Activated naive CD4-positive, alpha-beta T cell treated with anti-CD3 and anti-CD28 coated beads, Interleukin-2, amount 50 U/mL, for 72 hours (primary cell): ENCODE results near the gene RTN4R. TPM values are rescaled to one million over a fixed set of nuclear protein-coding genes. Genes with fewer than 3 reads are reported as not detected.
"Not testable (repeated sequence)": the region's sequence is repeated elsewhere in the genome, so short reads cannot be mapped to it uniquely, and the experiment has no call there.

ENCODE experiments used
- ATAC-seq, 2 donors: fragments of 150-1000 bp; cut with Tn5 transposase; 2 replicates each; pipeline ENCODE4 v1.10.0; 2021; ENCODE audit warnings: mild to moderate bottlenecking in 2 of 2, moderate library complexity in 2 of 2
- DNase-seq, 2 donors: peaks; one replicate each; pipeline ENCODE4 v3.0.0; 2021 to 2022; ENCODE audit warnings: low spot score in 2 of 2
- H3K27ac Mint-ChIP-seq, 2 donors: one replicate each; pipeline ENCODE4 v1.8.0; 2022; ENCODE audit warnings: mild to moderate bottlenecking in 2 of 2, mixed read lengths in 2 of 2
- H3K36me3 Mint-ChIP-seq, 2 donors: one replicate each; pipeline ENCODE4 v1.8.0; 2022; ENCODE audit warnings: mixed read lengths in 2 of 2
- H3K9me3 Mint-ChIP-seq, 2 donors: one replicate each; pipeline ENCODE4 v1.8.0; 2022; ENCODE audit warnings: mixed read lengths in 2 of 2
- total RNA-seq, 2 donors: library from RNA; stranded (reverse); gene quantifications; one replicate each; pipeline ENCODE4 v1.2.3, GENCODE V29; 2022

The RTN4R gene
- total RNA-seq, 2 donors from 2014 or later, result 1.1 to 2.2 TPM

DNA sequence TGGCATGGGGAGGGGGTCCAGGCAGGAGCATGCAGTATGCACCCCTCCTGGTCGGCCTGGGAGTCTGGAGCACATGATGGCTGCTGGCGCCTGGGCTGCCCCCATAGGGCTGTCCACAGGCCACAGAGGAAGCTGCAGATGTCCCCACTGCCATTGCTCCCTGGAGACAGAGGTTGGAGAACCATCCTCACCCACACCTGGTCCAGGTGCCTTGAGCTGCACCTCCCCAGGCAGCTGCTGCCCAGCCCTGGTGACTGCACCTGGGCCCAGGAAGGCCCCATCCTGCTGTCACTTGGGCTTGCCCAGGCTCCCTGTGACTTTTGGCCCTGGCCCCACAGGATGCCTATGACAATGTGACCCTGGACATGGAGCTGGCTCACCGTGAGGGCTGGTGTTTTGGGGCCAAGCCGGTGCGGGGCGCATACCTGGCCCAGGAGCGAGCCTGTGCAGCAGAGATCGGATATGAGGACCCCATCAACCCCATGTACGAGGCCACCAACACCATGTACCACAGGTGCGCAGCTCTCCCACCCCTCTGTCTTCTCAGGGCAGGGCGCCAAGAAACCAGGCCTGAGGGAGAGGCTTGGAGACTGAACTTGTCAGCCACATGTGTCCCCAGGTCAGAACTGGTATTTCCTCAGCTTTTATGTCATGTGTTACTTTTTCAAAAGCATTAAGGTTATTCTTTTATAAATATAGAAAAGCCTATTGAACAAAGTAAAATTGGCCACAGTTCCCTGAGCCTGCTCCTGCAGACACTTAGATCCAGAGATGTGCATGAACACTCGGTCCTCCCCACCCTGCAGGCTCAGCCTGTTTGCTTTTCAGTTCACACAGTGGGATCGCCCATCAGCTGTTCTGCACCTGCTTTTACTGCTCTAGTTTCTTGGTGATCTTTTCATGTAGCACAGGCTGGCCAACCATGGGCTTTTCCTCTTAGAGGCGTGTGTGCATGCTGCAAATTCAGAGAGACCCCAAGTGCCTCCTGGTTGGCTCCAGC is 39.6 kb upstream of the RTN4R start:
- ATAC-seq, DNase-seq, H3K27ac Mint-ChIP-seq, H3K36me3 Mint-ChIP-seq, H3K9me3 Mint-ChIP-seq: not testable (repeated sequence)

DNA sequence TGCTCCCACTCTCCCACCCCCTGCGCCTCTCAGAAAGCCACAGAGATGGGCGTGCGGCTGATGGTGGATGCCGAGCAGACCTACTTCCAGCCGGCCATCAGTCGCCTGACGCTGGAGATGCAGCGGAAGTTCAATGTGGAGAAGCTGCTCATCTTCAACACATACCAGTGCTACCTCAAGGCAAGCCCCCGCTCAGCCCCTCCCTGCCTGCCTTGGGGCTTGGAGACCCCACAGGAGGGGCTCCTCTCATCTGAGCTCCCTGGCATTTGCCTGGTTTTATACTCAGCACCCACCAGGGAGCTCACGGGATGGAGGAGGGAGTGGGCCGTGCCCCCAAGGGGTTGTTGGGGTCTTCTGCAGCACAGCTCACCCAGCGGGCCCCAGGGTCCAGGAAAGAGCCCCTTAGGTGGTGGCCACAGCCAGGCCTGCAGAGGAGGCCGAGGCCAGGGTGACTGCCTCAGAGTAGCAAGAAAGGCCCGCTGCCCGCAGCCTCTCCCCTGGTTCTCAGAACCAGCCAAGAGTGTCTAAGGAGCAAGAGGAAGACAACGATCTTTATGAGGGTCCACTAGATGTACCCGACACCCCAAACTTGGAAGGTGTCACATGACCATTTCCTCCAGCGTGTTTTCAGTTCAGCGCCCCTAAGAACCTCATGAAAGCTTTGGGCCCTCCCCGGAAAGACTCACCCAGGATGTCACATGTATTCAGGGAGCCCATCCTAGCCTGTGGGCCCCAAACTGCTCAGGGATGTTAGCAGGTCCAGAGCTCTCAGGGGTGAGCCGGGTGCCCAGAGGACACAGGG is 38.7 kb upstream of the RTN4R start:
- not testable (repeated sequence) for H3K9me3 Mint-ChIP-seq, H3K27ac Mint-ChIP-seq, DNase-seq, H3K36me3 Mint-ChIP-seq
- peak in 1 of 2 donors; percentile 19 for ATAC-seq

- DNase-seq (no peak), ATAC-seq (no peak)
- Mint-ChIP-seq H3K27ac (no peak overlapping the region), H3K36me3 (no peaks in the 10 kb centered on the region), H3K9me3 (no peaks in the 10 kb centered on the region)
These were observed 38.0 kb upstream of the RTN4R start for GRCh38 chr22:20305894-20306645.

DNA sequence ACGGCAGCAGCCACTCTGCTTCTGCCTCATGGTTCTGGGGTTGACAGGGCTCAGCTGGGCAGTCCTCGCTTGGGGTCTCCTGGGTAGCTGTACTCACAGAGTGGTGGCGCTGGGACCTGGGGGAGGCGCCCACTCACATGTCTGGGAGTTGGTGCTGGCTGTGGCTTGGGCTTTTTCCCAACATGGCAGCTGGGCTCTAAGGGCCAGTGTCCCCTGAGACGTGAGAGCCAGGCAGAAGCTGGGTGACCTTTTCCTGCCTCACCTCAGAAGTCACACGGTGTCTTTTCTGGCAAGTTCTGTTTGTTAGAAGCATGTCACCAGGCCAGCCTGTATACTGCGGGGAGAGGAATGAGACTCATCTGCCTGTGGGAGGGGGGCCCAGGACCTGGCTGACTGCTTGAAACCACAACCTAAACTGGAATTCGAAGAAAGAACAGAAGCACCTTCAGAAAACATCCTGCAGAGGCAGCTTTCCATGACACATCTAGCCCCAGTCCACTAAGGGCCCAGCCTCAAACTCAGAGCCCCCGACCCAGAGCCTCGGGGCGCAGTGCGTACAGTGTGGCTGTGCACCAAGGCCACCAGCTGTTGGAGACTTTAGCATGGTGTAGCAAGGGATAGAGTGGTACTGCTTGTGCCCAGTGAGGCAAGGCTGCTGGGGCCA is 37.2 kb upstream of the RTN4R start:
- ATAC-seq, DNase-seq, H3K9me3 Mint-ChIP-seq, H3K36me3 Mint-ChIP-seq, H3K27ac Mint-ChIP-seq: not testable (repeated sequence)

- no peaks in the 10 kb centered on the region for H3K36me3 Mint-ChIP-seq
- no peaks in the 10 kb centered on the region for H3K9me3 Mint-ChIP-seq
- no peak for ATAC-seq
- no peak overlapping the region for H3K27ac Mint-ChIP-seq
- no peak for DNase-seq
These were observed 36.5 kb upstream of the RTN4R start for GRCh38 chr22:20304646-20305045.

DNA sequence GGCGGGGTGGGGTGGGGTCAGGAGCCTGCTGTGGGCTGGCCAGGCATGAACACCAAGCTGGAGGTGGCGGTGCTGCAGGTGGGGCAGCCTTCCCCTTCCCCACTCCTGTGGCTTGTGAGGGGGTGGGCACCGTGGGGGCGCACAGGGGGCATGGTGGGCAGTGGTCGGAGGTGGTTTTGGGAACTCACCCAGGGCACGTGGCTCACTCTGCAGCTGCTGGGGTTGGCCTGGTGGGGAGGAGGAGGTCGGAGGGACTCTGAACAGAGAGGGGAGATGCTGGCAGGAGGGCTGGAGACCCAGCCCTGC is 35.1 kb upstream of the RTN4R start:
- DNase-seq, H3K36me3 Mint-ChIP-seq, H3K27ac Mint-ChIP-seq, H3K9me3 Mint-ChIP-seq, ATAC-seq: not testable (repeated sequence)

DNA sequence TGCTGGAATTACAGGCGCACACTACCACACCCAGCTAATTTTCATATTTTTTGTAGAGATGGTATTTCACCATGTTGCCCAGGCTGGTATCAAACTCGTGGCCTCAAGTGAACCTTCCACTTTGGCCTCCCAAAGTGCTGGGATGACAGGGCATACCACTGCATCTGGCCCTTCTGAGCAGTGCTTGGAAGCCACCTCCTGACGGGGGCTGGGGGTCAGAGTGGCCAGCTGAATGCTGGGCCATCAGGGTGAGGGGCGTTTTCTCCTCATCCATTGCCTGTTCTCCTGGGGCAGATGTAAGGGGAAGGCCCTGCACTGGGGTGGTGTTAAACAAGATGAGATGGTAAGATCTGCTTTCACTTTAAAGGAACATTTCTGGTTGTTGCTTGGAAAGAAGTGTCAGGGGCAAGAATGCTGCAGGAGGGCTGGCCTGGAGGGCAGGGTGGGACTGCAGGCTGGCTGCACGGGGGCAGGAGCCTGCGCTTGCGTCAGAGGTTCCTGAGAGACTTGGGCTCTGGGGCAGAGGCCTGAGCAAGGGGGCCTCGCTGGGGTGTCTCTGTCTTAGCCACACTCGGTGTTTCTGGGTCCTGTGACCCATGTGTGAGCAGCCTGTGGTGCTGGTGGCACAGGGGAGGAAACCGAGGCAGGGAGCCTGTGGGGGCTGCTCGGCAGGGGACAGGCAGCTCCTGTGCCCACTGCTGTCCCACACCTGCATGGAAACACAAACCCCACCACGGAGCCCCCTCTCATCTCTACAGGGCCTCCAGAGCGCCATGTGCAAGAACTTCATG is 34.5 kb upstream of the RTN4R start:
- Mint-ChIP-seq H3K36me3 (no peaks in the 10 kb centered on the region), H3K9me3 (no peaks in the 10 kb centered on the region), H3K27ac (no peak overlapping the region)
- ATAC-seq, result no peak
- DNase-seq, result no peak

DNA sequence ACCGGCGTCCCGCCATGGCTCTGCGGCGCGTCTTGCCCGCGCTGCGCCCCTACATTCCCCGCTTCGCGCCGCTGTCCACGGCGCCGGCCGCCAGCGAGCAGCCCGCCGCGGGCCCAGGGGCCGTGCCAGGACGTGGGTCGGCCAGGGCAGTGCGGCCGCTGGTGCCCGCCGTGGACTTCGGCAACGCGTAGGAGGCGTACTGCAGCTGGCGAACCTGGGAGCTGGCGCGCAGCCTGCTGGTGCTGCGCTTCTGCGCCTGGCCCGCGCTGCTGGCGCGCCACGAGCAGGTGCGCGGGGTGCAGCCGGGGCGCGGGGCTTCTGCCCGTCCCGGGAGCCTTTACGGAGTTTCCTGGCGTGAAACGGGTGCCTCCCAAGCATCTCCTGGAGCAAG is 31.6 kb upstream of the RTN4R start:
- H3K9me3 Mint-ChIP-seq, result no peaks in the 10 kb centered on the region
- ATAC-seq (peak; percentile 42 to 58), DNase-seq (peak in 1 of 2 donors; percentile 33)
- H3K27ac Mint-ChIP-seq, result no peak overlapping the region
- H3K36me3 Mint-ChIP-seq, result no peaks in the 10 kb centered on the region

DNA sequence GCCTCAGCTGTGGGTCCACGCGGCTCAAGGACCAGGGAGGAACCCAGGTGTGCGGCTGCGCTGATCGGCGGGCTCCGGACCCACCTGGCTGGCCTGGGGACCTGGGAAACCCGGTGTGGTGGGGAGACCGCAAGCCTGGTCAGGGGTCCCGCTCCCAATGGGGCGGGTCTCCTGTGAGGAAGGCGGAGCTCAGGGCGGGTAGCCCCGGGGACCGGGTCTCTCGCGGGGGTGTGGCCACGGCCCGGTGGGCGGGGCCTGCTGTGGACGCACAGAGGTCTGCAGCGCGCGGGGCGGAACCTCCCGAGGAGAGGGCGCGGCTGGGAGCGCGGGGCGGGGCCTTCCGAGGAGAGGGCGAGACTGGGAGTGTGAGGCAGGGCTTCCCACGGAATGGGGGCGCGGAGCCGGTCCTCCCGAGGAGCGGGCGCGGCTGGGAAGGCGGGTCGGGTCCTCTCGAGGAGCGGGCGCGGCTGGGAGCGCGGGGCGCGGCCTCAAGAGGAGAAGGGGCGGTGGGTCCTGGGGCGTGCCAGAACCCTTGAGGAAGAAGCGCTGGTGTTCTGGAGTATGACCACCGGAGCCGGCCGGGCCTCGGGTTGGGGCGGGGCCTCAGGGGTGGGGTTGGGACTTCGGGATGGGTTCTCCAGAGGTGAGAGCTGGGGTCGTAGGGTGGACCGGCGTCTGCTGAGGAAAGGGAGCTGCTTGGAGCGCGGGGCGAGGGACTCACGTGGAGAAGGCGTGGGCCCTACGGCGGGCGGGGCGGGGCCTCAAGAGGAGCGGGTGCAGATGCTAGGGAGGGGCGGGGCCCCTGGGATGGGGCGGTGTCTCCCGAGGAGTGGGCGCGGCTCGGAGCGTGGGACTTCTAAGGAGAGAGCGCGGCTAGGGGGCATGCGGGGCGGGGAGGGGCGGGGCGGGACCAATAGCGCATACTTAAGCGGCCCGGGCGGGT is 31.0 kb upstream of the RTN4R start:
- Mint-ChIP-seq H3K9me3 (no peaks in the 10 kb centered on the region), H3K36me3 (no peaks in the 10 kb centered on the region), H3K27ac (no peak overlapping the region)
- peak; percentile 87 to 92 for ATAC-seq
- peak; percentile 74 to 90 for DNase-seq

- H3K9me3 Mint-ChIP-seq, result no peaks in the 10 kb centered on the region
- no peaks in the 10 kb centered on the region for H3K36me3 Mint-ChIP-seq
- DNase-seq, result no peak
- ATAC-seq, result no peak
- no peak overlapping the region for H3K27ac Mint-ChIP-seq
These were observed 30.1 kb upstream of the RTN4R start for GRCh38 chr22:20298110-20298802.

GRCh38 chr22:20297414-20298109 is 29.4 kb upstream of the RTN4R start:
- Mint-ChIP-seq H3K36me3 (no peaks in the 10 kb centered on the region), H3K9me3 (no peaks in the 10 kb centered on the region), H3K27ac (no peak overlapping the region)
- ATAC-seq (no peak), DNase-seq (no peak)

GRCh38 chr22:20296598-20296997 is 28.5 kb upstream of the RTN4R start:
- Mint-ChIP-seq H3K27ac (no peak overlapping the region), H3K9me3 (no peaks in the 10 kb centered on the region), H3K36me3 (no peaks in the 10 kb centered on the region)
- DNase-seq (no peak), ATAC-seq (no peak)

- no peaks in the 10 kb centered on the region for H3K9me3 Mint-ChIP-seq
- no peaks in the 10 kb centered on the region for H3K36me3 Mint-ChIP-seq
- no peak overlapping the region for H3K27ac Mint-ChIP-seq
These were observed 27.3 kb upstream of the RTN4R start for GRCh38 chr22:20295262-20296064.

More at GRCh38 chr22:20295262-20296064, 27.3 kb upstream of the RTN4R start:
- DNase-seq (no peak), ATAC-seq (no peak)
